Fibroblast of mammary gland (primary cell): ENCODE results near the gene TAS2R30.

ENCODE experiments used
- DNase-seq: peaks from one replicate; pipeline ENCODE4 v3.0.0-alpha.2; 2010; ENCODE audit warnings: low read depth
- H3K4me3 ChIP-seq: 2 replicates; pipeline ENCODE4 v1.5.1; 2011; ENCODE audit warnings: low read depth, mild to moderate bottlenecking, low read length, moderate library complexity; ENCODE audit not compliant: control insufficient read depth
- CTCF ChIP-seq: conservative IDR thresholded peaks from 2 replicates; pipeline ENCODE4 v1.5.1; 2011; ENCODE audit warnings: low read depth, low read length, inconsistent platforms; ENCODE audit not compliant: control insufficient read depth, insufficient read depth

TAS2R30 gene

GRCh38 chr12:11171145-11171968 is 36.9 kb upstream of the TAS2R30 start, which contains the start of gene SMIM10L1:
SMIM10L1 (plus strand) TSS chr12:11171194; CDS start chr12:11171357, 163 bp downstream.
- no peak for TF ChIP-seq CTCF
- peak within 1 kb of the TSS; percentile 89 for H3K4me3 ChIP-seq
- DNase-seq = peak; percentile 94

- DNase-seq = no peak
- TF ChIP-seq CTCF = no peak
- peak overlapping the region; percentile 89 for H3K4me3 ChIP-seq
Observed at GRCh38 chr12:11170810-11171144, 36.3 kb upstream of the TAS2R30 start.

GRCh38 chr12:11166300-11166699 is 31.9 kb upstream of the TAS2R30 start:
- no peak for TF ChIP-seq CTCF
- no peak for DNase-seq
- no peak overlapping the region for H3K4me3 ChIP-seq

DNA sequence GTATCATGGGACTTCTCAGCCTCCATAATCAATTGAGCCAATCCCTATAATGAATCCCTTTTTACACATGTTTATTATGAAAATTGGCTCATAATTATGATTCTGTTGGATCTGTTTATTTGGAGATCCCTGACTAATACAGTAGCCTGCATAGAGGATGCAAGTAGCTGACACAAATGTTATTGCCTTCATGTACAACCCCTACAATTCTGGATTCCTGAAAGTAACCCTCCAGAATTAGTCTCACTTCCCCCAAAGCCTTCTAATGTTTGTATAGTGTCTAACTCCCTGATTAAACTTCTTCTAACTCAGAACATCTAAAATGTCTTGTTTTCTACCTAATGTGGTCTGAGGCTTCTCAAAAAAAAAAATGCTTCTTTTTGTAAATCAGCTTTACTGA is 29.9 kb upstream of the TAS2R30 start:
- DNase-seq = no peak
- no peak overlapping the region for H3K4me3 ChIP-seq

DNA sequence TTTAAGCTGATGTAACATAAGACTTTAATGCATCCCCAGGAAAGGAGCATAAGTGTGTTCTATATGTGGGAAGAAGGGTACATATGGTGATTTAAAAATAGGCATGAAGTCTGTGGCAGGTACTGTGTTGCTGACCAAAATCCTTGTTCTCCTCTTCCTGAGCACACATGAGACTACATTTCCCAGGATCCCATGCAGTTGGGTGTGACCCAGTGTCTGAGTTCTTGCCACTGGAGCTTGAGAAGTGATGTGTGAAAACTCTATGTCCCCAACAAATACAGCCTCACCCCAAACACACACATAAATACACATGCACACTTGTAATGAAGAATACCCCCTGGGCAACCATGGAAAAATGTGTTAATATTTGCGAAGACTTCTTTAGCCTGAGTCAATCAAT is 28.1 kb upstream of the TAS2R30 start:
- no peak for TF ChIP-seq CTCF
- H3K4me3 ChIP-seq = no peak overlapping the region
- DNase-seq = peak; percentile 3

More for the DNA sequence above, 29.9 kb upstream of the TAS2R30 start:
- no peak for TF ChIP-seq CTCF

DNA sequence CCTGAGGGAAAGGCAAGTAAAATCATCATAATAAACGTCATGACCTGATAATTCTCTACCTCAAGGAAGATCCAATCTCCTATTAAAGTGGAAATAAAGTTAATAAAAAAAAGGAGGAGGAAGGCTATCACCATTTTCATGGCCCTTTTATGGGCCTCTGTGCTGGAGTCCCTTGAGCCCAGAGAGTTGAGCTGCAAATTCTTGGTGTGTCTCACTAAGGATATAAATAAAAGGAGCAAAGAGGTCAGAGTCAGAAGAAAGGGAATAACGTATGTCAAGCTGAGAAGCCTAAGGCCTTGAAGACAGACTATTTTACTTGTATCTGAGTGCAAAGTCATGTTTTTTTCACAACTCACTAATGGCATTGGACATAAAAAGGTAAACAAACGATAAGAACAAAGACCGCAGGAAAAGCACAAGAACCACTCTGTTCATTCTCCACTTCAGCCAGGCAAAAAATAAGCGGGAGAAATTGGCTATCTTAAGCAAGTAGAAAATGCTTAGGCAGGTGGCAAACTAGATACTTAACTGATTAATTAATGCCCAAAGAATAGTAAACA is 24.5 kb upstream of the TAS2R30 start:
- no peak for TF ChIP-seq CTCF
- H3K4me3 ChIP-seq = no peak overlapping the region

More for the DNA sequence above, 24.5 kb upstream of the TAS2R30 start:
- no peak for DNase-seq
